Measurements from ENCODE around the gene SIGLEC7.

The SIGLEC7 gene

GRCh38 chr19:51097796-51098195, 44.3 kb upstream of the SIGLEC7 start:
- TF ChIP-seq CTCF (IDR thresholded peaks at IDR 0.05; ENCODE audit: low read length) (no peak), EZH2 (IDR thresholded peaks at IDR 0.05; ENCODE audit: borderline replicate concordance, low read length) (no peak)
- no peak overlapping the region for H3K4me3 ChIP-seq (ENCODE audit: low read depth, low read length, poor library complexity, severe bottlenecking)
- no peaks in the 10 kb centered on the region for H3F3A ChIP-seq (ENCODE audit: insufficient read depth, low read length)
- H3K27me3 ChIP-seq (ENCODE audit: insufficient read depth, low read length): no peaks in the 10 kb centered on the region
- H2AFZ ChIP-seq (ENCODE audit: low read length): no peak overlapping the region
- H3K9me2 ChIP-seq (ENCODE audit: low read depth, low read length): no peaks in the 10 kb centered on the region
- H3K9me3 ChIP-seq (ENCODE audit: low read length): no peaks in the 10 kb centered on the region
- no peak overlapping the region for H3K9ac ChIP-seq (ENCODE audit: low read length)
- no peak overlapping the region for H3K4me2 ChIP-seq (ENCODE audit: low read length)
- peaks cover 33% of the 10 kb centered on the region for H3K36me3 ChIP-seq (ENCODE audit: insufficient read depth, low read length)
- H3K4me1 ChIP-seq (ENCODE audit: insufficient read depth, low read length, severe bottlenecking): no peaks in the 10 kb centered on the region
- H3K27ac ChIP-seq (ENCODE audit: low read depth, low read length, poor library complexity, severe bottlenecking): no peak overlapping the region
- no peaks in the 10 kb centered on the region for H4K20me1 ChIP-seq (ENCODE audit: insufficient read depth, low read length)
- no peaks in the 10 kb centered on the region for H3K79me2 ChIP-seq (ENCODE audit: insufficient read depth, low read length)

GRCh38 chr19:51098365-51099046, 43.6 kb upstream of the SIGLEC7 start:
- Histone ChIP-seq H3K4me1 (ENCODE audit: insufficient read depth, low read length, severe bottlenecking) (no peaks in the 10 kb centered on the region), H3F3A (ENCODE audit: insufficient read depth, low read length) (no peaks in the 10 kb centered on the region), H3K79me2 (ENCODE audit: insufficient read depth, low read length) (no peaks in the 10 kb centered on the region), H3K36me3 (ENCODE audit: insufficient read depth, low read length) (peaks cover 38% of the 10 kb centered on the region), H4K20me1 (ENCODE audit: insufficient read depth, low read length) (no peaks in the 10 kb centered on the region), H3K4me3 (ENCODE audit: low read depth, low read length, poor library complexity, severe bottlenecking) (no peak overlapping the region), H3K4me2 (ENCODE audit: low read length) (no peak overlapping the region), H3K27ac (ENCODE audit: low read depth, low read length, poor library complexity, severe bottlenecking) (no peak overlapping the region), H3K9me2 (ENCODE audit: low read depth, low read length) (no peaks in the 10 kb centered on the region), H3K27me3 (ENCODE audit: insufficient read depth, low read length) (no peaks in the 10 kb centered on the region), H3K9ac (ENCODE audit: low read length) (no peak overlapping the region), H2AFZ (ENCODE audit: low read length) (no peak overlapping the region), H3K9me3 (ENCODE audit: low read length) (no peaks in the 10 kb centered on the region)
- TF ChIP-seq CTCF (IDR thresholded peaks at IDR 0.05; ENCODE audit: low read length) (no peak), EZH2 (IDR thresholded peaks at IDR 0.05; ENCODE audit: borderline replicate concordance, low read length) (no peak)

- Histone ChIP-seq H3K27ac (ENCODE audit: low read depth, low read length, poor library complexity, severe bottlenecking) (no peak overlapping the region), H3K9me3 (ENCODE audit: low read length) (no peaks in the 10 kb centered on the region), H2AFZ (ENCODE audit: low read length) (no peak overlapping the region), H3K4me1 (ENCODE audit: insufficient read depth, low read length, severe bottlenecking) (no peaks in the 10 kb centered on the region), H3F3A (ENCODE audit: insufficient read depth, low read length) (no peaks in the 10 kb centered on the region), H3K4me3 (ENCODE audit: low read depth, low read length, poor library complexity, severe bottlenecking) (no peak overlapping the region), H3K4me2 (ENCODE audit: low read length) (no peak overlapping the region), H3K9ac (ENCODE audit: low read length) (no peak overlapping the region), H3K9me2 (ENCODE audit: low read depth, low read length) (no peaks in the 10 kb centered on the region), H3K36me3 (ENCODE audit: insufficient read depth, low read length) (peaks cover 43% of the 10 kb centered on the region), H3K27me3 (ENCODE audit: insufficient read depth, low read length) (no peaks in the 10 kb centered on the region), H3K79me2 (ENCODE audit: insufficient read depth, low read length) (no peaks in the 10 kb centered on the region), H4K20me1 (ENCODE audit: insufficient read depth, low read length) (no peaks in the 10 kb centered on the region)
- no peak for TF ChIP-seq CTCF (IDR thresholded peaks at IDR 0.05; ENCODE audit: low read length)
- TF ChIP-seq EZH2 (IDR thresholded peaks at IDR 0.05; ENCODE audit: borderline replicate concordance, low read length): no peak
Measured at GRCh38 chr19:51099047-51099382, 43.1 kb upstream of the SIGLEC7 start.

Measured in OCI-LY1 (cell line).